ENCODE results near the gene PEX1.

- TF ChIP-seq CTCF (IDR thresholded peaks at IDR 0.05) (no peak), POLR2A (IDR thresholded peaks at IDR 0.05) (no peak)
These were observed 42.9 kb downstream of the PEX1 start for GRCh38 chr7:92485267-92485892.
